ENCODE results near the gene SCN4B. TPM values are rescaled to one million over a fixed set of nuclear protein-coding genes. Genes with fewer than 3 reads are reported as not detected.
A peak's percentile ranks its signal among the peaks of the same experiment; 100 is the strongest.

The SCN4B gene
- total RNA-seq (0.13 and 0.23 TPM in 2 replicates), polyA plus RNA-seq (0.05 and 0.06 TPM in 2 replicates), polyA minus RNA-seq (0.06 and 0.17 TPM in 2 replicates), Bru-seq, nascent RNA (not detected), BruChase-seq, experiment 1, labeled RNA remaining after a 6-hour chase (percentile 8 among the genes with signal in this experiment), BruChase-seq, experiment 2, labeled RNA remaining after a 2-hour chase (not detected)
- polyA plus RNA-seq (2011; cell fraction: cytosol; rRNA removed), result 0.05 and 0.10 TPM in 2 replicates
- 0.13 and 0.17 TPM in 2 replicates for polyA plus RNA-seq (2011; cell fraction: nucleus; rRNA removed)
- 0.35 and 0.53 TPM in 2 replicates for polyA plus RNA-seq (2012)
- polyA minus RNA-seq (2011; cell fraction: cytosol; rRNA and poly(A)+ RNA removed), result not detected
- 0.10 TPM in 1 of 2 replicates, not detected in the other for polyA minus RNA-seq (2011; cell fraction: nucleus; rRNA and poly(A)+ RNA removed)
- long read RNA-seq, result 0 reads

- ChIA-PET POLR2A (no interaction called here), CTCF (interaction anchor here (1.4 to 2.3 kb wide), 2 partner anchors 9 to 19 kb away, joined by 3 to 19 read pairs; no protein-coding TSS in a partner anchor)
- intact Hi-C loops (cut with micrococcal nuclease), result no loop called here
- TF ChIP-seq JUN (IDR thresholded peaks at IDR 0.05; ENCODE audit: borderline replicate concordance, insufficient read depth, insufficient read length, low read depth) (no peak), EZH2 (IDR thresholded peaks at IDR 0.05; ENCODE audit: borderline replicate concordance, low read depth, low read length, severe bottlenecking) (peak; percentile 92)
- DNase-seq (ENCODE audit: low read depth, low spot score) (peak; percentile 43), FAIRE-seq (peak; percentile 83)
- Histone ChIP-seq H3K79me2 (ENCODE audit: control insufficient read depth, insufficient read depth, low read length) (no peaks in the 10 kb centered on the region), H2AFZ (ENCODE audit: low read depth, low read length) (peak within 1 kb of the TSS; percentile 66), H3K9me3 (replicated peaks; ENCODE audit: control insufficient read depth, insufficient read depth, low read length) (no peaks in the 10 kb centered on the region), H3K27ac (ENCODE audit: insufficient read depth, low read depth, low read length) (no peak within 1 kb of the TSS), H3K4me2 (ENCODE audit: insufficient read depth, low read length) (peak within 1 kb of the TSS; percentile 45), H3K27me3 (ENCODE audit: control insufficient read depth in 2 of 2, insufficient read depth in 2 of 2, low read length in 2 of 2) (peaks cover 74 to 80% of the 10 kb centered on the region in 2 experiments), H4K20me1 (replicated peaks; ENCODE audit: control insufficient read depth, extremely low read depth, insufficient read depth, low read length) (no peaks in the 10 kb centered on the region), H3K4me3 (replicated peaks in 1 of 3; ENCODE audit: insufficient read depth in 1 of 3, low read depth in 1 of 3, low read length in 3 of 3) (peak within 1 kb of the TSS in 2 of 3 experiments; percentile 16 to 27), H3K9ac (replicated peaks; ENCODE audit: extremely low read depth, insufficient read depth, low read length) (no peak within 1 kb of the TSS), H3K36me3 (ENCODE audit: control insufficient read depth in 2 of 2, extremely low read depth in 1 of 2, insufficient read depth in 2 of 2, low read length in 2 of 2) (no peaks in the 10 kb centered on the region), H3K4me1 (ENCODE audit: control insufficient read depth, extremely low read depth, insufficient read depth, low read length) (peaks cover 3% of the 10 kb centered on the region), H3K9me1 (replicated peaks; ENCODE audit: control insufficient read depth, extremely low read depth, insufficient read depth, low read length) (no peaks in the 10 kb centered on the region)
- no TSS peak for BruUV-seq (replicated peaks)
- dilution Hi-C loops (cut with MboI; ENCODE audit: extremely low pct_ligation_motif_present, low sequenced_read_pairs), result no loop called here
These were observed at the start of gene SCN4B for GRCh38 chr11:118152552-118153471. Gene SCN4B, minus strand, starts transcription at chr11:118152823. Its CDS starts 150 bp downstream, at chr11:118152673.

GRCh38 chr11:118201966-118202365 is 49.3 kb upstream of the SCN4B start:
- no TSS peak for BruUV-seq (replicated peaks)
- H3K4me3 ChIP-seq (replicated peaks in 1 of 3; ENCODE audit: insufficient read depth in 1 of 3, low read depth in 1 of 3, low read length in 3 of 3), result no peak overlapping the region
- H3K79me2 ChIP-seq (ENCODE audit: control insufficient read depth, insufficient read depth, low read length), result no peaks in the 10 kb centered on the region
- CTCF ChIA-PET, result interaction anchor here (0.7 to 1.9 kb wide), 7 partner anchors 10 to 93 kb away, joined by 3 to 6 read pairs (median 4); partner anchors contain the start of gene MPZL2
- POLR2A ChIA-PET, result interaction anchor here (0.5 kb wide), 1 partner anchor 674 kb away, joined by 5 read pairs; no protein-coding TSS in a partner anchor
- intact Hi-C loops (cut with micrococcal nuclease), result no loop called here
- no peak overlapping the region for H3K4me2 ChIP-seq (ENCODE audit: insufficient read depth, low read length)
- H3K27ac ChIP-seq (ENCODE audit: insufficient read depth, low read depth, low read length), result no peak overlapping the region
- H3K9me1 ChIP-seq (replicated peaks; ENCODE audit: control insufficient read depth, extremely low read depth, insufficient read depth, low read length), result no peaks in the 10 kb centered on the region
- no peaks in the 10 kb centered on the region for H3K27me3 ChIP-seq (ENCODE audit: control insufficient read depth in 2 of 2, insufficient read depth in 2 of 2, low read length in 2 of 2)
- H2AFZ ChIP-seq (ENCODE audit: low read depth, low read length), result no peak overlapping the region
- no peaks in the 10 kb centered on the region for H4K20me1 ChIP-seq (replicated peaks; ENCODE audit: control insufficient read depth, extremely low read depth, insufficient read depth, low read length)
- TF ChIP-seq EZH2 (IDR thresholded peaks at IDR 0.05; ENCODE audit: borderline replicate concordance, low read depth, low read length, severe bottlenecking) (no peak), POLR2A (IDR thresholded peaks at IDR 0.05; ENCODE audit: low read depth, low read length) (no peak), FOS (IDR thresholded peaks at IDR 0.05; ENCODE audit: borderline replicate concordance, insufficient read depth, low read length) (no peak), CTCF (IDR thresholded peaks at IDR 0.05; ENCODE audit: extremely low read depth in 1 of 2, insufficient read depth in 1 of 2, low read depth in 1 of 2, low read length in 2 of 2) (no peak), MAX (IDR thresholded peaks at IDR 0.05; ENCODE audit: insufficient read depth, insufficient read length) (no peak), MYC (IDR thresholded peaks at IDR 0.05; ENCODE audit: low read depth, low read length) (no peak), JUN (IDR thresholded peaks at IDR 0.05; ENCODE audit: borderline replicate concordance, insufficient read depth, insufficient read length, low read depth) (no peak), POLR2AphosphoS5 (IDR thresholded peaks at IDR 0.05; ENCODE audit: insufficient read depth, low read depth, low read length) (no peak), GATA2 (IDR thresholded peaks at IDR 0.05; ENCODE audit: insufficient read depth, insufficient read length, low read depth, low read length) (no peak)
- dilution Hi-C loops (cut with MboI; ENCODE audit: extremely low pct_ligation_motif_present, low sequenced_read_pairs), result no loop called here
- peaks cover 12% of the 10 kb centered on the region for H3K4me1 ChIP-seq (ENCODE audit: control insufficient read depth, extremely low read depth, insufficient read depth, low read length)
- DNase-seq (ENCODE audit: low read depth, low spot score), result no peak
- no peak for FAIRE-seq
- H3K9me3 ChIP-seq (replicated peaks; ENCODE audit: control insufficient read depth, insufficient read depth, low read length), result no peaks in the 10 kb centered on the region
- no peak overlapping the region for H3K9ac ChIP-seq (replicated peaks; ENCODE audit: extremely low read depth, insufficient read depth, low read length)
- H3K36me3 ChIP-seq (ENCODE audit: control insufficient read depth in 2 of 2, extremely low read depth in 1 of 2, insufficient read depth in 2 of 2, low read length in 2 of 2), result no peaks in the 10 kb centered on the region
